Breast epithelium (tissue), 3 donors: ENCODE measurements around the gene CROCC2.

Source experiments
- POLR2A ChIP-seq: fragments of 450-650 bp; IDR thresholded peaks from one replicate; pipeline ENCODE4 v1.6.1; 2016; ENCODE audit warnings: antibody characterized with exemption, mild to moderate bottlenecking, moderate library complexity
- POLR2AphosphoS5 ChIP-seq, 3 donors: sonication (generic); formaldehyde crosslinking; IDR thresholded peaks; one replicate each; pipeline ENCODE4 v1.6.1; 2017; ENCODE audit warnings: antibody characterized with exemption in 3 of 3
- TF ChIP-seq, protein P1 (sequence below), 3 donors: fragments of 450-650 bp; IDR thresholded peaks; one replicate each; pipeline ENCODE4 v1.5.1; 2016 to 2017; ENCODE audit warnings: antibody characterized with exemption in 3 of 3, mild to moderate bottlenecking in 3 of 3, moderate library complexity in 3 of 3

DNA sequence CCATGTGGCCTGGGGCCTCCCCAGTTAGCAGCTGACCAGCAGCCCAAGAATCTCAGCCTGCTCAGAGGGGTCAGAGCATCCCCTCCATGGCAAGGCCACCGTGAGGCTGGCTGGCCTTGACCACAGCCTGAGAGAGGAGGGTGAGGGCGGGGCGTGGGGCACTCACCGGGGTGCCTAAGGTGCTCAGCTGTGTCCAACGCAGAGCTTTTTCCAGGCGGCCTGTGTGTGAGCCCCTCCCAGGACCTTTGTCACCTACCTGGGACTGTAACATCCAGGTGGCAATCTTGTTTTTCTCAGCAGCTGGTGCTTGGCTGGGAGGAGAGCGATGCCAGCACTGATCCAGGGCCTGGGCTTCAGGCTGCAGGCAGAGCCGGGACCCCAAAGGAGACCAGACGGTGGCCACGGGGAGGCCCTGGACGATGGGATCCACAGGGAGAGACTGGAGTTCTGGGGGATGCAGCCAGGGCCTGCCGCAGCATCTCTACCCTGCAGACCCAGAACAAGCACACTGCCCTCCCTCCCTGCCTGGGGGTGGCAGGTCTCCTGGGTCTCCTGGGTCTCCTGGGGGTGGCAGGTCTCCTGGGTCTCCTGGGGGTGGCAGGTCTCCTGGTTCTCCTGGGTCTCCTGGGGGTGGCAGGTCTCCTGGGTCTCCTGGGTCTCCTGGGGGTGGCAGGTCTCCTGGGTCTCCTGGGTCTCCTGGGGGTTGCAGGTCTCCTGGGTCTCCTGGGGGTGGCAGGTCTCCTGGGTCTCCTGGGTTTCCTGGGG, 104.6 kb downstream of the CROCC2 start:
- TF ChIP-seq, protein P1, sequence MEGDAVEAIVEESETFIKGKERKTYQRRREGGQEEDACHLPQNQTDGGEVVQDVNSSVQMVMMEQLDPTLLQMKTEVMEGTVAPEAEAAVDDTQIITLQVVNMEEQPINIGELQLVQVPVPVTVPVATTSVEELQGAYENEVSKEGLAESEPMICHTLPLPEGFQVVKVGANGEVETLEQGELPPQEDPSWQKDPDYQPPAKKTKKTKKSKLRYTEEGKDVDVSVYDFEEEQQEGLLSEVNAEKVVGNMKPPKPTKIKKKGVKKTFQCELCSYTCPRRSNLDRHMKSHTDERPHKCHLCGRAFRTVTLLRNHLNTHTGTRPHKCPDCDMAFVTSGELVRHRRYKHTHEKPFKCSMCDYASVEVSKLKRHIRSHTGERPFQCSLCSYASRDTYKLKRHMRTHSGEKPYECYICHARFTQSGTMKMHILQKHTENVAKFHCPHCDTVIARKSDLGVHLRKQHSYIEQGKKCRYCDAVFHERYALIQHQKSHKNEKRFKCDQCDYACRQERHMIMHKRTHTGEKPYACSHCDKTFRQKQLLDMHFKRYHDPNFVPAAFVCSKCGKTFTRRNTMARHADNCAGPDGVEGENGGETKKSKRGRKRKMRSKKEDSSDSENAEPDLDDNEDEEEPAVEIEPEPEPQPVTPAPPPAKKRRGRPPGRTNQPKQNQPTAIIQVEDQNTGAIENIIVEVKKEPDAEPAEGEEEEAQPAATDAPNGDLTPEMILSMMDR (IDR thresholded peaks at IDR 0.05), result no peak
- TF ChIP-seq POLR2A (no peak), POLR2AphosphoS5 (IDR thresholded peaks at IDR 0.05) (no peak)
